DOHH2 (cell line): ENCODE data around the gene NETO1.

Experiments
- EZH2phosphoT487 ChIP-seq: fragments of 200-600 bp; sonication (generic); IDR thresholded peaks from 2 replicates; pipeline ENCODE4 v1.6.1; 2017; ENCODE audit warnings: borderline replicate concordance, mild to moderate bottlenecking, antibody characterized with exemption, low read length, moderate library complexity, mixed read lengths
- TF ChIP-seq, protein P1 (sequence below): fragments of 200-600 bp; sonication (generic); IDR thresholded peaks from one replicate; pipeline ENCODE4 v1.5.1; 2014; ENCODE audit warnings: antibody characterized with exemption, mild to moderate bottlenecking, low read depth, low read length; ENCODE audit not compliant: poor library complexity, severe bottlenecking

DNA sequence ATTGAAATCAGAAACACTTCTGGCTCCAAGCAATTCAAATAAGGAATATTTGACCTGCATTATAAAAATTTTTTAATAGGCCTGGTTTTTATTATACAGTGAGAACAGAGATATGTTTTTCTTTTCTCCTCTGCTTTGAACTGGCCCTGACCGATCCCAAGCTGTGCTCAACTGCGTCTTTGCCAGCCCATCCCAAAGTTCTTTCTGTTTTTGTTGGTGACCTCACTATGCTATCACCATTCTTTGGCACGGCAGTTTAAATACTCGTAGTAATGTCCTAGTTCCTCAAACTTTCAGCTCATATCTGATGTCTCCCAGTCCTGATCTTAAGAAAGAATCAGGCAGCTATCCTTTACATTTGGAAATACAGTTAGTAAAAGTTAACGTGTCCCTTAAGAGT lies 42.3 kb upstream of the NETO1 start:
- TF ChIP-seq, protein P1, sequence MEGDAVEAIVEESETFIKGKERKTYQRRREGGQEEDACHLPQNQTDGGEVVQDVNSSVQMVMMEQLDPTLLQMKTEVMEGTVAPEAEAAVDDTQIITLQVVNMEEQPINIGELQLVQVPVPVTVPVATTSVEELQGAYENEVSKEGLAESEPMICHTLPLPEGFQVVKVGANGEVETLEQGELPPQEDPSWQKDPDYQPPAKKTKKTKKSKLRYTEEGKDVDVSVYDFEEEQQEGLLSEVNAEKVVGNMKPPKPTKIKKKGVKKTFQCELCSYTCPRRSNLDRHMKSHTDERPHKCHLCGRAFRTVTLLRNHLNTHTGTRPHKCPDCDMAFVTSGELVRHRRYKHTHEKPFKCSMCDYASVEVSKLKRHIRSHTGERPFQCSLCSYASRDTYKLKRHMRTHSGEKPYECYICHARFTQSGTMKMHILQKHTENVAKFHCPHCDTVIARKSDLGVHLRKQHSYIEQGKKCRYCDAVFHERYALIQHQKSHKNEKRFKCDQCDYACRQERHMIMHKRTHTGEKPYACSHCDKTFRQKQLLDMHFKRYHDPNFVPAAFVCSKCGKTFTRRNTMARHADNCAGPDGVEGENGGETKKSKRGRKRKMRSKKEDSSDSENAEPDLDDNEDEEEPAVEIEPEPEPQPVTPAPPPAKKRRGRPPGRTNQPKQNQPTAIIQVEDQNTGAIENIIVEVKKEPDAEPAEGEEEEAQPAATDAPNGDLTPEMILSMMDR: no peak
- no peak for TF ChIP-seq EZH2phosphoT487
